ENCODE data around the gene KCNQ5.
"Not testable (repeated sequence)": the region's sequence is repeated elsewhere in the genome, so short reads cannot be mapped to it uniquely, and the experiment has no call there.

Gene KCNQ5

GRCh38 chr6:72974276-72974675 lies 352.4 kb downstream of the KCNQ5 start:
- H3K9me3 ChIP-seq (ENCODE audit: insufficient read depth, low read length), result no peaks in the 10 kb centered on the region
- H3K4me2 ChIP-seq (ENCODE audit: low read length), result no peak overlapping the region
- no peaks in the 10 kb centered on the region for H3K79me2 ChIP-seq (ENCODE audit: low read length)
- H4K20me1 ChIP-seq (ENCODE audit: insufficient read depth, low read length), result no peaks in the 10 kb centered on the region
- H3K9ac ChIP-seq (ENCODE audit: low read length), result no peak overlapping the region
- no peak overlapping the region for H2AFZ ChIP-seq (ENCODE audit: low read depth, low read length)
- H3K27ac ChIP-seq (ENCODE audit: low read length), result no peak overlapping the region
- no peaks in the 10 kb centered on the region for H3K27me3 ChIP-seq (ENCODE audit: low read depth, low read length)
- H3K36me3 ChIP-seq (replicated peaks; ENCODE audit: low read depth, low read length), result no peaks in the 10 kb centered on the region
- H3K4me3 ChIP-seq (ENCODE audit: low read length), result no peak overlapping the region
- no peak for TF ChIP-seq EZH2phosphoT487 (IDR thresholded peaks at IDR 0.05; ENCODE audit: low read depth)
- no peak for TF ChIP-seq CTCF (IDR thresholded peaks at IDR 0.05; ENCODE audit: low read depth, low read length)
- peaks cover 13% of the 10 kb centered on the region for H3K4me1 ChIP-seq (ENCODE audit: low read length)

GRCh38 chr6:72975352-72975752 lies 353.5 kb downstream of the KCNQ5 start:
- Histone ChIP-seq H4K20me1 (ENCODE audit: insufficient read depth, low read length) (no peaks in the 10 kb centered on the region), H3K4me1 (ENCODE audit: low read length) (peaks cover 13% of the 10 kb centered on the region), H3K36me3 (replicated peaks; ENCODE audit: low read depth, low read length) (no peaks in the 10 kb centered on the region), H3K4me2 (ENCODE audit: low read length) (no peak overlapping the region), H3K4me3 (ENCODE audit: low read length) (no peak overlapping the region), H3K79me2 (ENCODE audit: low read length) (no peaks in the 10 kb centered on the region), H3K9ac (ENCODE audit: low read length) (no peak overlapping the region), H3K9me3 (ENCODE audit: insufficient read depth, low read length) (no peaks in the 10 kb centered on the region), H2AFZ (ENCODE audit: low read depth, low read length) (no peak overlapping the region), H3K27me3 (ENCODE audit: low read depth, low read length) (no peaks in the 10 kb centered on the region), H3K27ac (ENCODE audit: low read length) (no peak overlapping the region)
- TF ChIP-seq CTCF (IDR thresholded peaks at IDR 0.05; ENCODE audit: low read depth, low read length) (no peak), EZH2phosphoT487 (IDR thresholded peaks at IDR 0.05; ENCODE audit: low read depth) (no peak)

- Histone ChIP-seq H4K20me1 (ENCODE audit: insufficient read depth, low read length) (no peaks in the 10 kb centered on the region), H3K4me3 (ENCODE audit: low read length) (no peak overlapping the region), H3K27me3 (ENCODE audit: low read depth, low read length) (no peaks in the 10 kb centered on the region), H3K9ac (ENCODE audit: low read length) (no peak overlapping the region), H3K27ac (ENCODE audit: low read length) (no peak overlapping the region), H2AFZ (ENCODE audit: low read depth, low read length) (no peak overlapping the region), H3K36me3 (replicated peaks; ENCODE audit: low read depth, low read length) (no peaks in the 10 kb centered on the region), H3K4me1 (ENCODE audit: low read length) (peaks cover 13% of the 10 kb centered on the region), H3K9me3 (ENCODE audit: insufficient read depth, low read length) (no peaks in the 10 kb centered on the region), H3K79me2 (ENCODE audit: low read length) (no peaks in the 10 kb centered on the region), H3K4me2 (ENCODE audit: low read length) (no peak overlapping the region)
- no peak for TF ChIP-seq EZH2phosphoT487 (IDR thresholded peaks at IDR 0.05; ENCODE audit: low read depth)
- TF ChIP-seq CTCF (IDR thresholded peaks at IDR 0.05; ENCODE audit: low read depth, low read length), result no peak
These were observed 354.6 kb downstream of the KCNQ5 start for GRCh38 chr6:72976484-72976883.

GRCh38 chr6:72977114-72977513 lies 355.2 kb downstream of the KCNQ5 start:
- Histone ChIP-seq H3K27me3 (ENCODE audit: low read depth, low read length) (no peaks in the 10 kb centered on the region), H3K9ac (ENCODE audit: low read length) (no peak overlapping the region), H3K4me1 (ENCODE audit: low read length) (peaks cover 13% of the 10 kb centered on the region), H2AFZ (ENCODE audit: low read depth, low read length) (no peak overlapping the region), H3K9me3 (ENCODE audit: insufficient read depth, low read length) (no peaks in the 10 kb centered on the region), H3K4me3 (ENCODE audit: low read length) (no peak overlapping the region), H4K20me1 (ENCODE audit: insufficient read depth, low read length) (no peaks in the 10 kb centered on the region), H3K27ac (ENCODE audit: low read length) (no peak overlapping the region), H3K79me2 (ENCODE audit: low read length) (no peaks in the 10 kb centered on the region), H3K4me2 (ENCODE audit: low read length) (0 out of 2 replicates have a peak overlapping the region, but pooled peaks have one; percentile 4), H3K36me3 (replicated peaks; ENCODE audit: low read depth, low read length) (no peaks in the 10 kb centered on the region)
- TF ChIP-seq EZH2phosphoT487 (IDR thresholded peaks at IDR 0.05; ENCODE audit: low read depth) (no peak), CTCF (IDR thresholded peaks at IDR 0.05; ENCODE audit: low read depth, low read length) (no peak)

- H3K4me1 ChIP-seq (ENCODE audit: low read length), result peaks cover 13% of the 10 kb centered on the region
- not testable (repeated sequence) for H3K27me3 ChIP-seq (ENCODE audit: low read depth, low read length); H3K27ac ChIP-seq (ENCODE audit: low read length); H3K36me3 ChIP-seq (replicated peaks; ENCODE audit: low read depth, low read length); H3K9me3 ChIP-seq (ENCODE audit: insufficient read depth, low read length); H2AFZ ChIP-seq (ENCODE audit: low read depth, low read length); H4K20me1 ChIP-seq (ENCODE audit: insufficient read depth, low read length); H3K79me2 ChIP-seq (ENCODE audit: low read length); H3K4me2 ChIP-seq (ENCODE audit: low read length); H3K4me3 ChIP-seq (ENCODE audit: low read length); H3K9ac ChIP-seq (ENCODE audit: low read length)
These were observed 356.9 kb downstream of the KCNQ5 start for GRCh38 chr6:72978808-72979207.

- not testable (repeated sequence) for H2AFZ ChIP-seq (ENCODE audit: low read depth, low read length); H3K4me3 ChIP-seq (ENCODE audit: low read length); H3K36me3 ChIP-seq (replicated peaks; ENCODE audit: low read depth, low read length); H3K27me3 ChIP-seq (ENCODE audit: low read depth, low read length); H3K9me3 ChIP-seq (ENCODE audit: insufficient read depth, low read length); H3K9ac ChIP-seq (ENCODE audit: low read length); H3K4me1 ChIP-seq (ENCODE audit: low read length); H3K4me2 ChIP-seq (ENCODE audit: low read length); H3K79me2 ChIP-seq (ENCODE audit: low read length); H4K20me1 ChIP-seq (ENCODE audit: insufficient read depth, low read length); H3K27ac ChIP-seq (ENCODE audit: low read length)
These were observed 362.4 kb downstream of the KCNQ5 start for GRCh38 chr6:72984189-72984831.
